DND-41 (cell line): ENCODE measurements around the gene PNCK.

ENCODE experiments used
- ATAC-seq: fragments of 200-7000 bp; cut with Tn5 transposase; 3 replicates; pipeline ENCODE4 v1.9.1; 2021; ENCODE audit warnings: low read depth; ENCODE audit not compliant: insufficient read depth
- DNase-seq: peaks from one replicate; pipeline ENCODE4 v3.0.0-alpha.2; 2020
- H2AFZ ChIP-seq: 2 replicates; pipeline ENCODE4 v1.6.0; 2012; ENCODE audit warnings: low read depth, low read length
- H3K27ac ChIP-seq: 2 replicates; pipeline ENCODE4 v1.5.1; 2012; ENCODE audit warnings: low read length, inconsistent platforms
- H3K27me3 ChIP-seq: fragments of 200-600 bp; sonication (generic); 2 replicates; pipeline ENCODE4 v1.6.0; 2012; ENCODE audit warnings: low read length, mild to moderate bottlenecking, inconsistent platforms; ENCODE audit not compliant: insufficient read depth, poor library complexity
- H3K36me3 ChIP-seq: 2 replicates; pipeline ENCODE4 v1.5.1; 2012; ENCODE audit warnings: low read length, inconsistent platforms; ENCODE audit not compliant: insufficient read depth
- H3K4me1 ChIP-seq: 2 replicates; pipeline ENCODE4 v1.5.1; 2012; ENCODE audit warnings: mild to moderate bottlenecking, low read length; ENCODE audit not compliant: insufficient read depth
- H3K4me2 ChIP-seq: 2 replicates; pipeline ENCODE4 v1.6.0; 2012; ENCODE audit warnings: mild to moderate bottlenecking, moderate library complexity, low read length, inconsistent platforms; ENCODE audit not compliant: insufficient read depth
- H3K4me3 ChIP-seq, 2 experiments: fragments of 200-600 bp in 1 of 2; shearing (Covaris generic) in 1 of 2; 2 replicates each; pipeline ENCODE4 v1.5.1; 2012 to 2016; ENCODE audit warnings: inconsistent platforms in 2 of 2, low read length in 2 of 2, mild to moderate bottlenecking in 2 of 2, low read depth in 1 of 2, moderate library complexity in 1 of 2
- H3K79me2 ChIP-seq: 2 replicates; pipeline ENCODE4 v1.6.0; 2012; ENCODE audit warnings: low read length, inconsistent platforms; ENCODE audit not compliant: insufficient read depth
- H3K9ac ChIP-seq: 2 replicates; pipeline ENCODE4 v1.6.0; 2012; ENCODE audit warnings: low read depth, mild to moderate bottlenecking, inconsistent platforms, low read length, moderate library complexity
- H3K9me3 ChIP-seq: 2 replicates; pipeline ENCODE4 v1.5.1; 2012; ENCODE audit warnings: low read length, moderate library complexity, mild to moderate bottlenecking, inconsistent platforms; ENCODE audit not compliant: insufficient read depth, severe bottlenecking
- H4K20me1 ChIP-seq: 2 replicates; pipeline ENCODE4 v1.6.0; 2012; ENCODE audit warnings: low read length; ENCODE audit not compliant: insufficient read depth
- CTCF ChIP-seq: IDR thresholded peaks from 2 replicates; pipeline ENCODE4 v1.5.1; 2012; ENCODE audit warnings: borderline replicate concordance, low read length, moderate library complexity, mild to moderate bottlenecking; ENCODE audit not compliant: poor library complexity, severe bottlenecking; ENCODE audit errors: extremely low read depth
- EZH2 ChIP-seq: IDR thresholded peaks from 3 replicates; pipeline ENCODE4 v1.6.1; 2012; ENCODE audit warnings: borderline replicate concordance, low read depth, mild to moderate bottlenecking, moderate library complexity, low read length, inconsistent platforms; ENCODE audit not compliant: severe bottlenecking

The PNCK gene

GRCh38 chrX:153640736-153641575 is 32.7 kb downstream of the PNCK start:
- Histone ChIP-seq H3K27ac (no peak overlapping the region), H3K4me2 (no peak overlapping the region), H3K79me2 (no peaks in the 10 kb centered on the region), H3K27me3 (no peaks in the 10 kb centered on the region), H3K36me3 (no peaks in the 10 kb centered on the region), H3K9ac (no peak overlapping the region), H3K4me1 (peaks cover 6% of the 10 kb centered on the region), H3K4me3 (no peak overlapping the region), H2AFZ (no peak overlapping the region), H4K20me1 (no peaks in the 10 kb centered on the region), H3K9me3 (no peaks in the 10 kb centered on the region)
- DNase-seq (no peak), ATAC-seq (no peak)
- TF ChIP-seq CTCF (no peak), EZH2 (no peak)

GRCh38 chrX:153640045-153640686 is 33.4 kb downstream of the PNCK start:
- H3K4me3 ChIP-seq, result no peak overlapping the region
- ATAC-seq, result no peak
- no peak for TF ChIP-seq CTCF
- no peak for TF ChIP-seq EZH2
- no peaks in the 10 kb centered on the region for H3K79me2 ChIP-seq
- no peaks in the 10 kb centered on the region for H3K9me3 ChIP-seq
- H2AFZ ChIP-seq, result no peak overlapping the region
- no peaks in the 10 kb centered on the region for H3K36me3 ChIP-seq
- peaks cover 6% of the 10 kb centered on the region for H3K4me1 ChIP-seq
- H4K20me1 ChIP-seq, result no peaks in the 10 kb centered on the region
- no peak overlapping the region for H3K9ac ChIP-seq
- DNase-seq, result no peak
- no peak overlapping the region for H3K27ac ChIP-seq
- H3K4me2 ChIP-seq, result no peak overlapping the region
- H3K27me3 ChIP-seq, result no peaks in the 10 kb centered on the region

GRCh38 chrX:153639177-153640044 is 34.2 kb downstream of the PNCK start:
- no peaks in the 10 kb centered on the region for H3K36me3 ChIP-seq
- H3K4me2 ChIP-seq, result no peak overlapping the region
- peaks cover 6% of the 10 kb centered on the region for H3K4me1 ChIP-seq
- no peaks in the 10 kb centered on the region for H3K79me2 ChIP-seq
- DNase-seq (no peak), ATAC-seq (no peak)
- TF ChIP-seq EZH2, result no peak
- TF ChIP-seq CTCF, result no peak
- no peak overlapping the region for H3K4me3 ChIP-seq
- no peak overlapping the region for H3K9ac ChIP-seq
- no peaks in the 10 kb centered on the region for H3K9me3 ChIP-seq
- no peaks in the 10 kb centered on the region for H4K20me1 ChIP-seq
- no peak overlapping the region for H3K27ac ChIP-seq
- H2AFZ ChIP-seq, result no peak overlapping the region
- no peaks in the 10 kb centered on the region for H3K27me3 ChIP-seq
